ENCODE results near the gene CD72. TPM values are rescaled to one million over a fixed set of nuclear protein-coding genes. Genes with fewer than 3 reads are reported as not detected.
"Not testable (repeated sequence)": the region's sequence is repeated elsewhere in the genome, so short reads cannot be mapped to it uniquely, and the experiment has no call there.

The CD72 gene
- polyA plus RNA-seq, 2 of the 4 experiments (the other 2 are of a cell fraction), result 0.44 to 1.2 TPM

DNA sequence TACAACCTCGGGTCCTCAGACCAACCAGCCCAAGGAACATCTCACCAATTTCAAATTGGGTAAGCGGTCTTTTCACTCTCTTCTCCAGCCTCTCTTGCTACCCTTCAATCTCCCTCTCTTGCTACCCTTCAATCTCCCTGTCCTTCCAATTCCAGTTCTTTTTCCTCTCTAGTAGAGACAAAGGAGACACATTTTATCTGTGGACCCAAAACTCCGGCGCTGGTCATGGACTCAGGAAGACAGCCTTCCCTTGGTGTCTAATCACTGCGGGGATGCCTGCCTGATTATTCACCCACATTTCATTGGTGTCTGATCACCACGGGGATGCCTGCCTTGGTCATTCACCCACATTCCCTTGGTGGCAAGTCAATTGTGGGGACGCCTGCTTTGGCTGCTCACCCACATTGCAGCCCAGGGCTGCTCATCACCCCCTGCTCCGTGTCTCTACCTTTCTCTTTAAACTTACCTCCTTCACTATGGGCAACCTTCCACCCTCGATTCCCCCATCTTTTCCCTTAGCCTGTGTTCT is 19.3 kb upstream of the CD72 start:
- 48% methylated on average over 9 of the region's 9 CpGs for WGBS (ENCODE audit: missing lambda C conversion rate)
- H3K4me1 ChIP-seq; DNase-seq (ENCODE audit: low read depth in 1 of 2, low spot score in 1 of 2); POLR2A ChIA-PET; H3K4me3 ChIP-seq; FAIRE-seq; H3K4me2 ChIP-seq; ATAC-seq; H3K27ac ChIP-seq; CTCF ChIA-PET; H3K9me3 ChIP-seq: not testable (repeated sequence)

DNA sequence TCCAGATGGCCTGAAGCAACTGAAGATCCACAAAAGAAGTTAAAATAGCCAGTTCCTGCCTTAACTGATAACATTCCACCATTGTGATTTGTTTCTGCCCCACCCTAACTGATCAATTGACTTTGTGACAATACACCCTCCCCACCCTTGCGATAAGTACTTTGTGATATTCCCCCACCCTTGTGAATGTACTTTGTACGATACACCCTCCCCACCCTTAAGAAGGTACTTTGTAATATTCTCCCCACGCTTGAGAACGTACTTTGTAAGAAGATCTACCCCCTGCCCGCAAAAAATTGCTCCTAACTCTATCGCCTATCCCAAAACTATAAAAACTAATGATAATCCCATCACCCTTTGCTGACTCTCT is 18.6 kb upstream of the CD72 start:
- CTCF ChIA-PET, result interaction anchor here (1.5 kb wide), 1 partner anchor 9 kb away, joined by 8 read pairs; no protein-coding TSS in a partner anchor
- H3K9me3 ChIP-seq; H3K4me3 ChIP-seq; ATAC-seq; H3K4me1 ChIP-seq; POLR2A ChIA-PET; DNase-seq (ENCODE audit: low read depth in 1 of 2, low spot score in 1 of 2); H3K4me2 ChIP-seq; FAIRE-seq; H3K27ac ChIP-seq: not testable (repeated sequence)
- WGBS (ENCODE audit: missing lambda C conversion rate), result 96% methylated on average over 6 of the region's 6 CpGs

DNA sequence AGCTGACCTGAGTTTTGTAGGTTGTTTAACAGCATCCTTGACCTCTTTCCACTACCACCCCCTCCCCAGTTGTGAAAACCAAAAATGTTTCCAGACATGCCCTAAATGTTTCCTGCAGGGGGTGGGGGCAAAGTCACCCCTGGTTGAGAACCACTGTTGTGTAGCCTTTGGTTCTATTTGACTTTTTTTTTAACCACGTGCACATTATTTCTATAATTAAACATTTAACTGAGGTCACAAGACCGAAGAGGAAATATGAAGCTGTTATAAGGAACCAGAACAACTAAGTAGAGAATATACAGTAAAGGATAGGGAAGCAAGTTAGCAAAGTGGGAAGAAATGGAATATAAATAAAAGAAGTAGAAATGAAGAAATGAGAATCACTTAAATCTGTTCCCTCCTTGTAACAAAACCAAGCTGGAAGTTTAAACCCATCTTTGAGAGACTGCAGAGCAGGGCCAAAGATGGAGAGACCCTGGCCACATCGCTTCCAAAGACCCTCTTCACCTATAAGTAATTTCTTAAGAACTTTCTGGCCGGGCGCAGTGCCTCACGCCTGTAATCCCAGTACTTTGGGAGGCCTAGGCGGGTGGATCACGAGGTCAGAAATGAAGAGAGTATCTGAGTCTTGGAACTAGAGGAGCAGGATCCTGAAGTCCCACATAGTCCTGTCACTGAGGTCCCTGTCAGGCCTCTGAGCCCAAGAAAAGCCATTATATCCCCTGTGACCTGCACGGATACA is 18.1 kb upstream of the CD72 start:
- ChIA-PET CTCF (interaction anchor here (0.5 to 1.5 kb wide), 4 partner anchors 10 to 127 kb away, joined by 3 to 8 read pairs (median 4); no protein-coding TSS in a partner anchor), POLR2A (no interaction called here)
- Histone ChIP-seq H3K9me3 (no peaks in the 10 kb centered on the region), H3K4me3 (no peak overlapping the region), H3K4me1 (no peaks in the 10 kb centered on the region), H3K27ac (no peak overlapping the region), H3K4me2 (no peak overlapping the region)
- no peak for TF ChIP-seq MAZ (IDR thresholded peaks at IDR 0.05; ENCODE audit: borderline replicate concordance, low read depth, low read length)
- no peak for TF ChIP-seq ESRRA (IDR thresholded peaks at IDR 0.05; ENCODE audit: borderline replicate concordance, low read length)
- TF ChIP-seq HOXA7 (CRISPR knock-in tag; IDR thresholded peaks at IDR 0.05), result no peak
- no peak for TF ChIP-seq ZNF302 (CRISPR knock-in tag; IDR thresholded peaks at IDR 0.05)
- TF ChIP-seq FOXS1 (CRISPR knock-in tag; IDR thresholded peaks at IDR 0.05), result no peak
- TF ChIP-seq NR3C1 (IDR thresholded peaks at IDR 0.05), result no peak
- no peak for TF ChIP-seq MYC (IDR thresholded peaks at IDR 0.05; ENCODE audit: borderline replicate concordance, low read length)
- TF ChIP-seq, protein P1, sequence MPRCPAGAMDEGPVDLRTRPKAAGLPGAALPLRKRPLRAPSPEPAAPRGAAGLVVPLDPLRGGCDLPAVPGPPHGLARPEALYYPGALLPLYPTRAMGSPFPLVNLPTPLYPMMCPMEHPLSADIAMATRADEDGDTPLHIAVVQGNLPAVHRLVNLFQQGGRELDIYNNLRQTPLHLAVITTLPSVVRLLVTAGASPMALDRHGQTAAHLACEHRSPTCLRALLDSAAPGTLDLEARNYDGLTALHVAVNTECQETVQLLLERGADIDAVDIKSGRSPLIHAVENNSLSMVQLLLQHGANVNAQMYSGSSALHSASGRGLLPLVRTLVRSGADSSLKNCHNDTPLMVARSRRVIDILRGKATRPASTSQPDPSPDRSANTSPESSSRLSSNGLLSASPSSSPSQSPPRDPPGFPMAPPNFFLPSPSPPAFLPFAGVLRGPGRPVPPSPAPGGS (IDR thresholded peaks at IDR 0.05), result no peak
- no peak for TF ChIP-seq FOSB (CRISPR knock-in tag; IDR thresholded peaks at IDR 0.05)
- TF ChIP-seq, protein P2, sequence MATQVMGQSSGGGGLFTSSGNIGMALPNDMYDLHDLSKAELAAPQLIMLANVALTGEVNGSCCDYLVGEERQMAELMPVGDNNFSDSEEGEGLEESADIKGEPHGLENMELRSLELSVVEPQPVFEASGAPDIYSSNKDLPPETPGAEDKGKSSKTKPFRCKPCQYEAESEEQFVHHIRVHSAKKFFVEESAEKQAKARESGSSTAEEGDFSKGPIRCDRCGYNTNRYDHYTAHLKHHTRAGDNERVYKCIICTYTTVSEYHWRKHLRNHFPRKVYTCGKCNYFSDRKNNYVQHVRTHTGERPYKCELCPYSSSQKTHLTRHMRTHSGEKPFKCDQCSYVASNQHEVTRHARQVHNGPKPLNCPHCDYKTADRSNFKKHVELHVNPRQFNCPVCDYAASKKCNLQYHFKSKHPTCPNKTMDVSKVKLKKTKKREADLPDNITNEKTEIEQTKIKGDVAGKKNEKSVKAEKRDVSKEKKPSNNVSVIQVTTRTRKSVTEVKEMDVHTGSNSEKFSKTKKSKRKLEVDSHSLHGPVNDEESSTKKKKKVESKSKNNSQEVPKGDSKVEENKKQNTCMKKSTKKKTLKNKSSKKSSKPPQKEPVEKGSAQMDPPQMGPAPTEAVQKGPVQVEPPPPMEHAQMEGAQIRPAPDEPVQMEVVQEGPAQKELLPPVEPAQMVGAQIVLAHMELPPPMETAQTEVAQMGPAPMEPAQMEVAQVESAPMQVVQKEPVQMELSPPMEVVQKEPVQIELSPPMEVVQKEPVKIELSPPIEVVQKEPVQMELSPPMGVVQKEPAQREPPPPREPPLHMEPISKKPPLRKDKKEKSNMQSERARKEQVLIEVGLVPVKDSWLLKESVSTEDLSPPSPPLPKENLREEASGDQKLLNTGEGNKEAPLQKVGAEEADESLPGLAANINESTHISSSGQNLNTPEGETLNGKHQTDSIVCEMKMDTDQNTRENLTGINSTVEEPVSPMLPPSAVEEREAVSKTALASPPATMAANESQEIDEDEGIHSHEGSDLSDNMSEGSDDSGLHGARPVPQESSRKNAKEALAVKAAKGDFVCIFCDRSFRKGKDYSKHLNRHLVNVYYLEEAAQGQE (IDR thresholded peaks at IDR 0.05), result no peak
- TF ChIP-seq CBX8 (IDR thresholded peaks at IDR 0.05), result no peak
- TF ChIP-seq JUNB (IDR thresholded peaks at IDR 0.05), result no peak
- no peak for TF ChIP-seq ZSCAN20 (CRISPR knock-in tag; IDR thresholded peaks at IDR 0.05)
- TF ChIP-seq SMC3 (IDR thresholded peaks at IDR 0.05), result no peak
- ATAC-seq (no peak), FAIRE-seq (no peak), DNase-seq (ENCODE audit: low read depth in 1 of 2, low spot score in 1 of 2) (no peak)
- WGBS (ENCODE audit: missing lambda C conversion rate), result 81% methylated on average over 9 of the region's 9 CpGs

DNA sequence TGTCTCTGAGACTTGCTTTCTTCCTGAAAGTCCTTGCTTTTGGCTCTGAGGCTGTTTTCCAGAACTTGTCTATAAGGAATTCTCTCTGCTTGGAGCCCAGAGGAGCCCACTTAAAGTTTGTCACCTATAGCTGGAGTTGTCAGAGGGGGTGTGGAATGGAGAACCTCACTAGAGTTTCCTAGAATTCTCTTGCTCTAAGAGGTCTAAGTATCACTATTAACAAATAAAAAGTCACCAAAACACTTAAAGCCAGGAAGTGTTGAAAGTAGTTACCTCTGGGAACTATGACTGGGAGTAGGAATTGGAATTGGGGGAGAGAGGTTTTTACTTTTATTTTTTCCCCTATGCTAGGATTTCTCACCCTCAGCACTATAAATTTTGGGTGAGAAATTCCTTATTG is 17.5 kb upstream of the CD72 start:
- no peaks in the 10 kb centered on the region for H3K4me1 ChIP-seq
- H3K4me2 ChIP-seq, result no peak overlapping the region
- no peak overlapping the region for H3K4me3 ChIP-seq
- no peaks in the 10 kb centered on the region for H3K9me3 ChIP-seq
- H3K27ac ChIP-seq, result no peak overlapping the region
- ChIA-PET CTCF (interaction anchor here (0.5 to 1.5 kb wide), 4 partner anchors 10 to 127 kb away, joined by 3 to 8 read pairs (median 4); no protein-coding TSS in a partner anchor), POLR2A (no interaction called here)
- no peak for DNase-seq (ENCODE audit: low read depth in 1 of 2, low spot score in 1 of 2)
- no peak for FAIRE-seq
- ATAC-seq, result no peak
- TF ChIP-seq HOXB5 (CRISPR knock-in tag; IDR thresholded peaks at IDR 0.05), result no peak
- no peak for TF ChIP-seq POLR2AphosphoS2 (conservative IDR thresholded peaks at IDR 0.05; ENCODE audit: low read length)
- no peak for TF ChIP-seq MAFK (IDR thresholded peaks at IDR 0.05; ENCODE audit: partially characterized antibody)
- TF ChIP-seq, protein P3, sequence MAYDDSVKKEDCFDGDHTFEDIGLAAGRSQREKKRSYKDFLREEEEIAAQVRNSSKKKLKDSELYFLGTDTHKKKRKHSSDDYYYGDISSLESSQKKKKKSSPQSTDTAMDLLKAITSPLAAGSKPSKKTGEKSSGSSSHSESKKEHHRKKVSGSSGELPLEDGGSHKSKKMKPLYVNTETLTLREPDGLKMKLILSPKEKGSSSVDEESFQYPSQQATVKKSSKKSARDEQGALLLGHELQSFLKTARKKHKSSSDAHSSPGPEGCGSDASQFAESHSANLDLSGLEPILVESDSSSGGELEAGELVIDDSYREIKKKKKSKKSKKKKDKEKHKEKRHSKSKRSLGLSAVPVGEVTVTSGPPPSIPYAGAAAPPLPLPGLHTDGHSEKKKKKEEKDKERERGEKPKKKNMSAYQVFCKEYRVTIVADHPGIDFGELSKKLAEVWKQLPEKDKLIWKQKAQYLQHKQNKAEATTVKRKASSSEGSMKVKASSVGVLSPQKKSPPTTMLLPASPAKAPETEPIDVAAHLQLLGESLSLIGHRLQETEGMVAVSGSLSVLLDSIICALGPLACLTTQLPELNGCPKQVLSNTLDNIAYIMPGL (CRISPR knock-in tag; IDR thresholded peaks at IDR 0.05; ENCODE audit: borderline replicate concordance), result no peak
- TF ChIP-seq ZFP36 (IDR thresholded peaks at IDR 0.05; ENCODE audit: borderline replicate concordance, partially characterized antibody), result no peak
- TF ChIP-seq NPAS2 (CRISPR knock-in tag; IDR thresholded peaks at IDR 0.05; ENCODE audit: borderline replicate concordance), result no peak
- no peak for TF ChIP-seq CEBPB (IDR thresholded peaks at IDR 0.05)
- TF ChIP-seq, protein P4, sequence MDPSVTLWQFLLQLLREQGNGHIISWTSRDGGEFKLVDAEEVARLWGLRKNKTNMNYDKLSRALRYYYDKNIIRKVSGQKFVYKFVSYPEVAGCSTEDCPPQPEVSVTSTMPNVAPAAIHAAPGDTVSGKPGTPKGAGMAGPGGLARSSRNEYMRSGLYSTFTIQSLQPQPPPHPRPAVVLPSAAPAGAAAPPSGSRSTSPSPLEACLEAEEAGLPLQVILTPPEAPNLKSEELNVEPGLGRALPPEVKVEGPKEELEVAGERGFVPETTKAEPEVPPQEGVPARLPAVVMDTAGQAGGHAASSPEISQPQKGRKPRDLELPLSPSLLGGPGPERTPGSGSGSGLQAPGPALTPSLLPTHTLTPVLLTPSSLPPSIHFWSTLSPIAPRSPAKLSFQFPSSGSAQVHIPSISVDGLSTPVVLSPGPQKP (IDR thresholded peaks at IDR 0.05; ENCODE audit: low read depth, low read length), result no peak
- no peak for TF ChIP-seq HEYL (CRISPR knock-in tag; IDR thresholded peaks at IDR 0.05)
- no peak for TF ChIP-seq FOXS1 (CRISPR knock-in tag; IDR thresholded peaks at IDR 0.05)
- no peak for TF ChIP-seq FOSB (CRISPR knock-in tag; IDR thresholded peaks at IDR 0.05)

All from A549 (cell line).